Panc1 (cell line): Measurements from ENCODE around the gene ARMC10. TPM values are rescaled to one million over a fixed set of nuclear protein-coding genes. Genes with fewer than 3 reads are reported as not detected.

Experiments
- ATAC-seq: fragments of 200-7000 bp; cut with Tn5 transposase; 2 replicates; pipeline ENCODE4 v1.9.1; 2020; ENCODE audit warnings: mild to moderate bottlenecking, moderate library complexity
- BruUV-seq: library from RNA; stranded (reverse); fragments of 400-500 nt; replicated peaks from 2 replicates; lab custom pipeline; 2021; lab: Mats Ljungman, UMichigan
- CTCF ChIA-PET: fragments of 300-600 bp; sonication (Branson Sonifier 250); formaldehyde crosslinking; loops from one replicate; lab custom pipeline; 2022; ENCODE audit warnings: antibody characterized with exemption; lab: Charles Lee
- POLR2A ChIA-PET: fragments of 300-600 bp; sonication (Branson Sonifier 250); formaldehyde crosslinking; loops from one replicate; lab custom pipeline; 2022; ENCODE audit warnings: antibody characterized with exemption; lab: Charles Lee
- DNase-seq: peaks from one replicate; pipeline ENCODE4 v3.0.0-alpha.2; 2010; ENCODE audit warnings: low read depth, low spot score
- H3K27ac ChIP-seq: 2 replicates; pipeline ENCODE4 v1.5.1; 2011; ENCODE audit warnings: mild to moderate bottlenecking, low read length, inconsistent platforms
- H3K27me3 ChIP-seq: fragments of 200-500 bp; sonication (Bioruptor generic); 2 replicates; pipeline ENCODE4 v1.6.0; 2014; ENCODE audit warnings: low read length, inconsistent platforms; ENCODE audit not compliant: control insufficient read depth, insufficient read depth
- H3K36me3 ChIP-seq: fragments of 200-500 bp; sonication (Bioruptor generic); 2 replicates; pipeline ENCODE4 v1.5.1; 2014; ENCODE audit warnings: inconsistent platforms, mild to moderate bottlenecking, low read length, moderate library complexity; ENCODE audit not compliant: control insufficient read depth, insufficient read depth
- H3K4me1 ChIP-seq: 2 replicates; pipeline ENCODE4 v1.5.1; 2011; ENCODE audit warnings: inconsistent platforms, mild to moderate bottlenecking, low read length, moderate library complexity; ENCODE audit not compliant: control insufficient read depth, insufficient read depth
- H3K4me3 ChIP-seq, 2 experiments: 2 replicates each; pipeline ENCODE4 v1.5.1; 2011 to 2012; ENCODE audit warnings: low read depth in 2 of 2, low read length in 2 of 2, mild to moderate bottlenecking in 2 of 2, inconsistent platforms in 1 of 2, moderate library complexity in 1 of 2
- H3K9me3 ChIP-seq: fragments of 200-500 bp; sonication (Bioruptor generic); 2 replicates; pipeline ENCODE4 v1.5.1; 2014; ENCODE audit warnings: low read depth, mild to moderate bottlenecking, inconsistent platforms, low read length, moderate library complexity; ENCODE audit not compliant: control insufficient read depth, insufficient read depth
- POLR2AphosphoS5 ChIP-seq: IDR thresholded peaks from 2 replicates; pipeline ENCODE4 v1.6.1; 2012; ENCODE audit warnings: mild to moderate bottlenecking, low read depth, low read length, moderate library complexity
- SIN3A ChIP-seq: IDR thresholded peaks from 2 replicates; pipeline ENCODE4 v1.6.1; 2012; ENCODE audit warnings: low read depth, mild to moderate bottlenecking, low read length, moderate library complexity, borderline replicate concordance; ENCODE audit not compliant: insufficient read depth
- TCF7L2 ChIP-seq: IDR thresholded peaks from 2 replicates; pipeline ENCODE4 v1.6.1; 2011; ENCODE audit warnings: mild to moderate bottlenecking, low read depth, low read length, inconsistent platforms
- in situ Hi-C: cut with HindIII; loops from 2 replicates; pipeline ENCODE4 v1.10.0; 2016; ENCODE audit warnings: low sequenced_read_pairs, low pct_unique_long_range_greater_than_20kb
- intact Hi-C: fragments of 100-400 bp; cut with micrococcal nuclease; formaldehyde crosslinking; loops from one replicate; pipeline ENCODE4 v1.10.0; 2022; ENCODE audit not compliant: unreplicated experiment
- total RNA-seq: library from RNA; stranded (reverse); gene quantifications from one replicate; pipeline ENCODE4 v1.2.1, GENCODE V29; 2021; ENCODE audit not compliant: unreplicated experiment
- TF ChIP-seq, protein P1 (sequence below), 2 experiments: IDR thresholded peaks; 2 replicates each; pipeline ENCODE4 v1.6.1; 2011 to 2012; ENCODE audit warnings: low read depth in 2 of 2, control low read depth in 1 of 2, low read length in 1 of 2, mild to moderate bottlenecking in 1 of 2, moderate library complexity in 1 of 2; ENCODE audit not compliant: insufficient read depth in 1 of 2
- TF ChIP-seq, protein P2 (sequence below): fragments of 450-650 bp; IDR thresholded peaks from 2 replicates; pipeline ENCODE4 v1.5.1; 2017; ENCODE audit warnings: mild to moderate bottlenecking

The ARMC10 gene
- total RNA-seq, 1 experiment from 2014 or later, result 73.2 TPM

DNA sequence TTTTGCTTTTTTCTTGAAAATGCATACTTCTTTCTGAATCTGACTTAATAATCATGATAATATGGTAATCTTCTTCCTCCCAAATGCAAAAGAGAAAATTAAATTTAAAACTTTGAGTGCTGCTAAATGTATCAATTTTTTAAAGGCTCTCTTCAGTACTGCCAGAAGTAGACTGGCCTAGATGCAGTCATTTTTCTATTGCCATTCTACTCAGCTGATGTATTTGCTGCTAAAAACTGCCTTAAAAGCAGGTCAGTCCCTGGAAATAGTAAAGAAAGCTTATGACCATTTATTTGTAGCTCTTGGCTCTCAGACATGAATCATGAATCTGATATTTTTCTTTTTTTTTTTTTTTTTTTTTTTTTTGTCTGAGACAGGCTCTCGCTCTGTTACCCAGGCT, 45.4 kb downstream of the ARMC10 start:
- ChIA-PET CTCF (interaction anchor here (0.6 kb wide), 1 partner anchor 30 kb away, joined by 9 read pairs; no protein-coding TSS in a partner anchor), POLR2A (interaction anchor here (0.6 kb wide), 1 partner anchor 14 kb away, joined by 6 read pairs; no protein-coding TSS in a partner anchor)
- H3K27ac ChIP-seq, result no peak overlapping the region
- TF ChIP-seq TCF7L2, result no peak
- no peak for TF ChIP-seq POLR2AphosphoS5
- TF ChIP-seq, protein P1, sequence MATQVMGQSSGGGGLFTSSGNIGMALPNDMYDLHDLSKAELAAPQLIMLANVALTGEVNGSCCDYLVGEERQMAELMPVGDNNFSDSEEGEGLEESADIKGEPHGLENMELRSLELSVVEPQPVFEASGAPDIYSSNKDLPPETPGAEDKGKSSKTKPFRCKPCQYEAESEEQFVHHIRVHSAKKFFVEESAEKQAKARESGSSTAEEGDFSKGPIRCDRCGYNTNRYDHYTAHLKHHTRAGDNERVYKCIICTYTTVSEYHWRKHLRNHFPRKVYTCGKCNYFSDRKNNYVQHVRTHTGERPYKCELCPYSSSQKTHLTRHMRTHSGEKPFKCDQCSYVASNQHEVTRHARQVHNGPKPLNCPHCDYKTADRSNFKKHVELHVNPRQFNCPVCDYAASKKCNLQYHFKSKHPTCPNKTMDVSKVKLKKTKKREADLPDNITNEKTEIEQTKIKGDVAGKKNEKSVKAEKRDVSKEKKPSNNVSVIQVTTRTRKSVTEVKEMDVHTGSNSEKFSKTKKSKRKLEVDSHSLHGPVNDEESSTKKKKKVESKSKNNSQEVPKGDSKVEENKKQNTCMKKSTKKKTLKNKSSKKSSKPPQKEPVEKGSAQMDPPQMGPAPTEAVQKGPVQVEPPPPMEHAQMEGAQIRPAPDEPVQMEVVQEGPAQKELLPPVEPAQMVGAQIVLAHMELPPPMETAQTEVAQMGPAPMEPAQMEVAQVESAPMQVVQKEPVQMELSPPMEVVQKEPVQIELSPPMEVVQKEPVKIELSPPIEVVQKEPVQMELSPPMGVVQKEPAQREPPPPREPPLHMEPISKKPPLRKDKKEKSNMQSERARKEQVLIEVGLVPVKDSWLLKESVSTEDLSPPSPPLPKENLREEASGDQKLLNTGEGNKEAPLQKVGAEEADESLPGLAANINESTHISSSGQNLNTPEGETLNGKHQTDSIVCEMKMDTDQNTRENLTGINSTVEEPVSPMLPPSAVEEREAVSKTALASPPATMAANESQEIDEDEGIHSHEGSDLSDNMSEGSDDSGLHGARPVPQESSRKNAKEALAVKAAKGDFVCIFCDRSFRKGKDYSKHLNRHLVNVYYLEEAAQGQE (IDR thresholded peaks at IDR 0.05; ENCODE audit: insufficient read depth in 1 of 2, low read depth in 2 of 2, low read length in 1 of 2), result no peak
- TF ChIP-seq, protein P2, sequence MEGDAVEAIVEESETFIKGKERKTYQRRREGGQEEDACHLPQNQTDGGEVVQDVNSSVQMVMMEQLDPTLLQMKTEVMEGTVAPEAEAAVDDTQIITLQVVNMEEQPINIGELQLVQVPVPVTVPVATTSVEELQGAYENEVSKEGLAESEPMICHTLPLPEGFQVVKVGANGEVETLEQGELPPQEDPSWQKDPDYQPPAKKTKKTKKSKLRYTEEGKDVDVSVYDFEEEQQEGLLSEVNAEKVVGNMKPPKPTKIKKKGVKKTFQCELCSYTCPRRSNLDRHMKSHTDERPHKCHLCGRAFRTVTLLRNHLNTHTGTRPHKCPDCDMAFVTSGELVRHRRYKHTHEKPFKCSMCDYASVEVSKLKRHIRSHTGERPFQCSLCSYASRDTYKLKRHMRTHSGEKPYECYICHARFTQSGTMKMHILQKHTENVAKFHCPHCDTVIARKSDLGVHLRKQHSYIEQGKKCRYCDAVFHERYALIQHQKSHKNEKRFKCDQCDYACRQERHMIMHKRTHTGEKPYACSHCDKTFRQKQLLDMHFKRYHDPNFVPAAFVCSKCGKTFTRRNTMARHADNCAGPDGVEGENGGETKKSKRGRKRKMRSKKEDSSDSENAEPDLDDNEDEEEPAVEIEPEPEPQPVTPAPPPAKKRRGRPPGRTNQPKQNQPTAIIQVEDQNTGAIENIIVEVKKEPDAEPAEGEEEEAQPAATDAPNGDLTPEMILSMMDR, result no peak
- TF ChIP-seq SIN3A, result no peak
- H3K27me3 ChIP-seq, result no peaks in the 10 kb centered on the region
- no peaks in the 10 kb centered on the region for H3K4me1 ChIP-seq
- H3K4me3 ChIP-seq, result no peak overlapping the region
- in situ Hi-C loops (no loop called here), intact Hi-C loops (no loop called here)
- DNase-seq (no peak), ATAC-seq (no peak)
- H3K36me3 ChIP-seq, result peaks cover 6% of the 10 kb centered on the region; the same call in 1 of the 2 replicates
- H3K9me3 ChIP-seq, result no peaks in the 10 kb centered on the region
- BruUV-seq, result no TSS peak

DNA sequence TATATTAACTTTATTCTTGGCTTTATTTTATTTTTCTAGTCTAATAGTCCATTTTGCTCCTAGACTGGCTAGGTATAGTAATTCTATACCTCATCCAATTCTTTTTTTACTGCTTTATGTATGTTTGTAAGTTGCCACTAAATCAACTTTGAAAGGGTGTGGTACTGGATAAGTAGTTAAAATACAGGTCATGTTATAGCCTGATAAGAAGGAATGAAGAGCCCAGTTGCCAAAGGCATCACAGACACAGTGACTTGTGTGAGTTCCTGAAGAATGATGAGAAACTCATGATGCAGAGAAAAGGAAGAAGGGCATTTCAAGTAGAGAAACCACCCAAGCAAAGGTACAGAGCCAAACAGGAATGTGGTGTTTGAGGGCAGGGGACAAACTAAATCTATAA, 46.7 kb downstream of the ARMC10 start:
- CTCF ChIA-PET, result no interaction called here
- BruUV-seq, result no TSS peak
- TF ChIP-seq SIN3A (no peak), POLR2AphosphoS5 (no peak), TCF7L2 (no peak)
- TF ChIP-seq, protein P1 (IDR thresholded peaks at IDR 0.05; ENCODE audit: insufficient read depth in 1 of 2, low read depth in 2 of 2, low read length in 1 of 2), result no peak
- TF ChIP-seq, protein P2, result no peak

More for the DNA sequence above, 46.7 kb downstream of the ARMC10 start:
- DNase-seq (no peak), ATAC-seq (no peak)
- intact Hi-C loops, result no loop called here
- POLR2A ChIA-PET, result no interaction called here
- H3K36me3 ChIP-seq, result peaks cover 6% of the 10 kb centered on the region; the same call in 1 of the 2 replicates
- no peaks in the 10 kb centered on the region for H3K27me3 ChIP-seq
- no peaks in the 10 kb centered on the region for H3K4me1 ChIP-seq
- no peak overlapping the region for H3K27ac ChIP-seq
- H3K4me3 ChIP-seq, result no peak overlapping the region
- in situ Hi-C loops, result no loop called here
- H3K9me3 ChIP-seq, result no peaks in the 10 kb centered on the region
